ENCODE data around the gene IL36G.

Gene IL36G

DNA sequence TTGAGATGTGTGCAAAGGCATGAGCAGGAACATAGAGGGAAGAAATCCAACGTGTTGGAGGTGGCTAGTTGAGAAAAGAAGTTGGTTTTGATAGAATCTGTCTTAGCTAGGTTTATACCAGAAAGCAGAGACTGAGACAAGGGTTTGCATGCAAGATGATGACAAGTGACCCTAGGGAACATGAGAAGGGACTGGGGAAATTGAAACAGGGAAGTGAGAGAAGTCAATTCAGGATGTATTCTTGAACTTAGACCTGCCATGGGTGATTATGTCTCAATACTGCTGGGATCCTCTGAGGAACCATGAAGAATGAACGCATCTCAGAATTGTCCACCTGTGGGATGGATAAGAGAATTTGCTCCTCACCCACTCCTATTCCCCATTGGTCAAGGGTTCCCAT lies 47.9 kb downstream of the IL36G start:
- no peak for DNase-seq

- DNase-seq = no peak
Measured at GRCh38 chr2:113027691-113028090, 49.9 kb downstream of the IL36G start.

DNA sequence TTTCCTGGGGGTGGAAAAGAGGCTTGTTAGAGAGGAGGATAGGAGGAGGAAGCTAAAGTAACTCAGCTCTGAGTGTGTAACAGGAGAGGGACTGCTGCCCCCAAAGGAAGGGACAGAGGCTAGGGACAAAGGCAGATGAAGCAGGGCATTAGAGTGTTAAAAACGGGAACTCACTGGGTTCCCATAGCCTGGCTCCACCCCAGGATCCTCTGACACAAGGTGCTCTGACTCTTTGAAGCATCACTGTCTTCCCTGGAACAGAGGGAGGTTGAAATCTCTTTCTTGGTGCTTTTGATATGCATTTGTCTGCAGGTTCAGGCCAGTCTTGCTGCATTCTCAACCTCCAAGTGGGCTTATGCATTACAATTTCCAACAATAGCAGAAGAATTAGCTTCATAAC lies 50.3 kb downstream of the IL36G start:
- DNase-seq = no peak

DNA sequence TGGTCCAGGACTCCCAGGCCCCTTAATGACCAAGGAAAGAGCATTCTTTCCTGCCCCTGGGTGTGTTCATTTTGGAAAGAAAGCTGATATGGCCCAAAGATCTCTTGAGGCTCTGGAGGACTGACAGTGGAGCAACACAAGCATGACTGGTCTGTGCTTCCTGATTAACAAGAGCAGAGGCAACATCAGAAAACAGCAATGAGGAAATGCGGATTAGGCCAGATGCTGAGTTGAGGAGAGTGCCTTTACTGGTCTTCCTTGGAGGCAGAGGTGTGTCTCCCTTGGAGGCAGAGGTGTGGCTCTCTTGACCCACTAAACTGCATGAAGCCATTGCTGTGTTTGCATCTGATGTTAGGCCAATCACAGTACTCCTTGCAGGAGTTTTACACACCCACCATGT lies 54.9 kb downstream of the IL36G start:
- DNase-seq = no peak

- DNase-seq = no peak
Measured at GRCh38 chr2:113034016-113034415, 56.2 kb downstream of the IL36G start.
